HL-60 (cell line): ENCODE data around the gene OPTN.

Source experiments
- DNase-seq, 2 experiments: peaks; one replicate each; pipeline ENCODE4 v3.0.0-alpha.2; 2010 to 2020; ENCODE audit warnings: low read depth in 1 of 2, low spot score in 1 of 2
- H3K27ac ChIP-seq: fragments of 250-450 bp; sonication (Bioruptor Pico); replicated peaks from 2 replicates; pipeline ENCODE4 v1.5.1; 2020; ENCODE audit warnings: mild to moderate bottlenecking, moderate library complexity
- H3K27me3 ChIP-seq: fragments of 250-450 bp; sonication (Bioruptor Pico); 2 replicates; pipeline ENCODE4 v1.5.1; 2021; ENCODE audit warnings: mild to moderate bottlenecking, moderate library complexity; ENCODE audit not compliant: insufficient read depth, poor library complexity, severe bottlenecking
- H3K4me3 ChIP-seq: replicated peaks from 2 replicates; pipeline ENCODE4 v1.5.1; 2011; ENCODE audit warnings: mild to moderate bottlenecking, control low read depth, low read length; ENCODE audit not compliant: insufficient read depth
- CTCF ChIP-seq: IDR thresholded peaks from one replicate; pipeline ENCODE4 v1.5.1; 2011; ENCODE audit warnings: low read length, control low read depth, inconsistent platforms; ENCODE audit not compliant: insufficient read depth
- GABPA ChIP-seq: IDR thresholded peaks from 2 replicates; pipeline ENCODE4 v1.6.1; 2012; ENCODE audit warnings: low read depth
- POLR2AphosphoS5 ChIP-seq: IDR thresholded peaks from 2 replicates; pipeline ENCODE4 v1.6.1; 2012; ENCODE audit warnings: low read depth
- REST ChIP-seq: IDR thresholded peaks from 2 replicates; pipeline ENCODE4 v1.6.1; 2012; ENCODE audit warnings: low read depth; ENCODE audit not compliant: insufficient replicate concordance
- SPI1 ChIP-seq: IDR thresholded peaks from 2 replicates; pipeline ENCODE4 v1.6.1; 2012; ENCODE audit warnings: low read depth, mild to moderate bottlenecking, borderline replicate concordance

OPTN gene

GRCh38 chr10:13066527-13066926 lies 33.4 kb upstream of the OPTN start:
- no peak overlapping the region for H3K4me3 ChIP-seq
- TF ChIP-seq CTCF (no peak), POLR2AphosphoS5 (no peak), SPI1 (no peak), REST (no peak), GABPA (no peak)
- no peak for DNase-seq

GRCh38 chr10:13067431-13067830 lies 32.5 kb upstream of the OPTN start:
- H3K27me3 ChIP-seq, result no peaks in the 10 kb centered on the region
- DNase-seq, result no peak
- TF ChIP-seq POLR2AphosphoS5 (no peak), REST (no peak), CTCF (no peak), GABPA (no peak), SPI1 (no peak)
- H3K27ac ChIP-seq, result no peak overlapping the region
- H3K4me3 ChIP-seq, result no peak overlapping the region

More at GRCh38 chr10:13066527-13066926, 33.4 kb upstream of the OPTN start:
- Histone ChIP-seq H3K27me3 (no peaks in the 10 kb centered on the region), H3K27ac (no peak overlapping the region)

- DNase-seq, result no peak
- TF ChIP-seq CTCF, result no peak
- no peak for TF ChIP-seq POLR2AphosphoS5
- TF ChIP-seq SPI1, result no peak
- no peak for TF ChIP-seq REST
- no peak for TF ChIP-seq GABPA
- Histone ChIP-seq H3K27me3 (no peaks in the 10 kb centered on the region), H3K4me3 (no peak overlapping the region), H3K27ac (no peak overlapping the region)
These were observed 31.9 kb upstream of the OPTN start for GRCh38 chr10:13068071-13068470.
